ENCODE measurements around the gene IFNA1.

GRCh38 chr9:21413151-21413550 lies 27.1 kb upstream of the IFNA1 start:
- TF ChIP-seq CTCF (IDR thresholded peaks at IDR 0.05; ENCODE audit: insufficient read depth, low read length), result no peak
- TF ChIP-seq POLR2AphosphoS5 (IDR thresholded peaks at IDR 0.05; ENCODE audit: low read depth), result no peak
